Fibroblast of skin of left quadriceps (primary cell): ENCODE results near the gene IL17C.

Experiments used
- DNase-seq, 2 experiments: peaks; one replicate each; pipeline ENCODE4 v3.0.0-alpha.2; 2013; ENCODE audit warnings: low read depth in 2 of 2

The IL17C gene

GRCh38 chr16:88627531-88628411 is 10.6 kb upstream of the IL17C start:
- DNase-seq, result no peak

- no peak for DNase-seq
These were observed 9.8 kb upstream of the IL17C start for GRCh38 chr16:88628512-88628974.

GRCh38 chr16:88629835-88630234 is 8.5 kb upstream of the IL17C start:
- no peak for DNase-seq

- no peak for DNase-seq
These were observed 7.9 kb upstream of the IL17C start for GRCh38 chr16:88630433-88630832.

- DNase-seq, result no peak
These were observed 7.4 kb upstream of the IL17C start for GRCh38 chr16:88630941-88631340.

- no peak for DNase-seq
These were observed 7.0 kb upstream of the IL17C start for GRCh38 chr16:88631384-88631783.

GRCh38 chr16:88631920-88632586 is 6.3 kb upstream of the IL17C start:
- no peak for DNase-seq

- no peak for DNase-seq
These were observed 5.8 kb upstream of the IL17C start for GRCh38 chr16:88632587-88632930.

- DNase-seq, result no peak
These were observed 4.7 kb upstream of the IL17C start for GRCh38 chr16:88633684-88634140.

GRCh38 chr16:88634141-88634993 is 4.0 kb upstream of the IL17C start:
- no peak for DNase-seq

GRCh38 chr16:88634994-88635670 is 3.2 kb upstream of the IL17C start:
- DNase-seq, result no peak

GRCh38 chr16:88635671-88636319 is 2.6 kb upstream of the IL17C start:
- no peak for DNase-seq

GRCh38 chr16:88636488-88637265 is 1.7 kb upstream of the IL17C start:
- DNase-seq, result no peak

- no peak for DNase-seq
These were observed 1.1 kb downstream of the IL17C start for GRCh38 chr16:88639231-88640038.

- no peak for DNase-seq
These were observed 1.7 kb downstream of the IL17C start for GRCh38 chr16:88640039-88640495.

- DNase-seq, result no peak
These were observed 2.3 kb downstream of the IL17C start for GRCh38 chr16:88640498-88641247.

- DNase-seq, result no peak
These were observed 4.7 kb downstream of the IL17C start for GRCh38 chr16:88642881-88643643.

GRCh38 chr16:88643644-88643932 is 5.2 kb downstream of the IL17C start:
- no peak for DNase-seq
